Psoas muscle (tissue), 8 donors: ENCODE results near the gene RTL5. TPM values are rescaled to one million over a fixed set of nuclear protein-coding genes. Genes with fewer than 3 reads are reported as not detected.

Source experiments
- ATAC-seq, 4 donors: fragments of 200-7000 bp; cut with Tn5 transposase; one replicate each; pipeline ENCODE4 v1.9.1; 2020; ENCODE audit warnings: moderate library complexity in 3 of 4, mild to moderate bottlenecking in 2 of 4
- DNase-seq, 2 donors: peaks; one replicate each; pipeline ENCODE4 v3.0.0-alpha.2; 2020
- H3K27ac ChIP-seq: fragments of 200-600 bp; one replicate; pipeline ENCODE4 v1.8.0; 2022
- H3K27me3 ChIP-seq, 3 donors: fragments of 200-600 bp in 1 of 3; one replicate each; pipeline versions ENCODE4 v1.6.1 to v1.8.0; 2013 to 2022; ENCODE audit warnings: low read length in 2 of 3, mild to moderate bottlenecking in 2 of 3, moderate library complexity in 1 of 3; ENCODE audit not compliant: insufficient read depth in 3 of 3
- H3K36me3 ChIP-seq, 2 donors: fragments of 200-600 bp in 1 of 2; one replicate each; pipeline versions ENCODE4 v1.6.1 to v1.8.0; 2013 to 2022; ENCODE audit warnings: low read depth in 1 of 2, mild to moderate bottlenecking in 1 of 2, moderate library complexity in 1 of 2; ENCODE audit not compliant: insufficient read depth in 1 of 2
- H3K4me1 ChIP-seq: fragments of 200-600 bp; one replicate; pipeline ENCODE4 v1.8.0; 2022
- H3K4me3 ChIP-seq: fragments of 200-600 bp; one replicate; pipeline ENCODE4 v1.8.0; 2022; ENCODE audit warnings: mild to moderate bottlenecking
- H3K9me3 ChIP-seq: fragments of 200-600 bp; one replicate; pipeline ENCODE4 v1.8.0; 2022
- CTCF ChIP-seq: fragments of 200-600 bp; IDR thresholded peaks from one replicate; pipeline ENCODE4 v1.8.0; 2022; ENCODE audit warnings: antibody characterized with exemption
- WGBS, 3 donors: extraction: QIAGEN DNeasy Blood & Tissue Kit; methylation state at CpG; one replicate each; pipeline versions ENCODE4 v1.1.6 to v1.1.7; 2013; 5-methylcytosine and 5-hydroxymethylcytosine counted together
- intact Hi-C, 2 donors: fragments of 100-400 bp; cut with DNase I; formaldehyde crosslinking; loops; one replicate each; pipeline versions ENCODE4 v1.11.0 to v1.14.2; 2022
- polyA plus RNA-seq, 3 donors: library from polyadenylated mRNA; stranded (reverse); fragments of 200-250 nt; gene quantifications; one replicate each; pipeline ENCODE4 v1.2.3, GENCODE V29; 2013
- total RNA-seq, 4 donors: library from RNA; stranded (reverse); fragmentation: NEBNext Ultra II Directional in 2 of 4; extraction: Animal tissue kit (Norgen Biotek cat#: 25700) in 2 of 4; gene quantifications; one replicate each; pipeline versions ENCODE4 v1.2.1 to v1.2.4, GENCODE V29; 2021 to 2023
- donor health status: healthy with polysubstance abuse.
- donor health status: DM: no; HTN: no; CAD: no; lungs with moderate emphysema.
- donor health status: Bipolar disorder and iron deficiency.
- donor health status: healthy.
- donor health status: DM: yes; HTN: yes; CAD: no.
- donor health status: DM: no; HTN: no; CAD: no.
- donor health status: DM: no; HTN: no; CAD: no.
- donor health status: DM: yes; HTN: yes; CAD: no.

Gene RTL5
- total and polyA plus RNA-seq, 7 donors = 0.37 to 2.2 (median 0.91) TPM

GRCh38 chrX:72122621-72123337 lies 8.9 kb downstream of the RTL5 start:
- no peaks in the 10 kb centered on the region for H3K9me3 ChIP-seq
- H3K27me3 ChIP-seq = peaks cover 0 to 28% (median 0%) of the 10 kb centered on the region in 3 donors
- H3K27ac ChIP-seq = no peak overlapping the region
- H3K4me1 ChIP-seq = peaks cover 3% of the 10 kb centered on the region
- ATAC-seq (no peak), DNase-seq (no peak)
- intact Hi-C loops = no loop called here
- H3K4me3 ChIP-seq = no peak overlapping the region
- 71 to 88% (median 78%) methylated on average over 6 of the region's 6 CpGs for WGBS, 3 donors
- no peak for TF ChIP-seq CTCF
- no peaks in the 10 kb centered on the region for H3K36me3 ChIP-seq

GRCh38 chrX:72121383-72121782 lies 10.3 kb downstream of the RTL5 start:
- peak in 2 of 4 donors; percentile 50 to 72 for ATAC-seq
- H3K36me3 ChIP-seq = no peaks in the 10 kb centered on the region
- peaks cover 3% of the 10 kb centered on the region for H3K4me1 ChIP-seq
- peaks cover 0 to 24% (median 0%) of the 10 kb centered on the region in 3 donors for H3K27me3 ChIP-seq
- TF ChIP-seq CTCF = no peak
- peak; percentile 40 to 72 for DNase-seq
- intact Hi-C loops = no loop called here
- H3K4me3 ChIP-seq = no peak overlapping the region
- no peaks in the 10 kb centered on the region for H3K9me3 ChIP-seq
- no peak overlapping the region for H3K27ac ChIP-seq
- 25 to 50% (median 44%) methylated on average over 3 of the region's 3 CpGs for WGBS, 3 donors

GRCh38 chrX:72120837-72121236 lies 10.9 kb downstream of the RTL5 start:
- H3K4me3 ChIP-seq = no peak overlapping the region
- H3K27me3 ChIP-seq = peaks cover 0 to 20% (median 0%) of the 10 kb centered on the region in 3 donors
- intact Hi-C loops = no loop called here
- H3K27ac ChIP-seq = no peak overlapping the region
- DNase-seq (no peak), ATAC-seq (no peak)
- no peaks in the 10 kb centered on the region for H3K36me3 ChIP-seq
- no peak for TF ChIP-seq CTCF
- H3K4me1 ChIP-seq = peaks cover 3% of the 10 kb centered on the region
- H3K9me3 ChIP-seq = no peaks in the 10 kb centered on the region
- WGBS, 3 donors = 49 to 66% (median 58%) methylated on average over 6 of the region's 6 CpGs

- WGBS, 3 donors = 93 to 100% (median 99%) methylated on average over 2 of the region's 2 CpGs
- H3K27ac ChIP-seq = no peak overlapping the region
- TF ChIP-seq CTCF = no peak
- ATAC-seq = no peak
- no peaks in the 10 kb centered on the region for H3K36me3 ChIP-seq
- peaks cover 3% of the 10 kb centered on the region for H3K4me1 ChIP-seq
- no peak for DNase-seq
- peaks cover 0 to 8% (median 0%) of the 10 kb centered on the region in 3 donors for H3K27me3 ChIP-seq
- H3K9me3 ChIP-seq = no peaks in the 10 kb centered on the region
- intact Hi-C loops = no loop called here
- H3K4me3 ChIP-seq = no peak overlapping the region
These were observed 14.0 kb downstream of the RTL5 start for GRCh38 chrX:72117636-72118210.
